AG09309 (cell line): ENCODE results near the gene ERC1.

ENCODE experiments used
- DNase-seq: peaks from one replicate; pipeline ENCODE4 v3.0.0-alpha.2; 2010; ENCODE audit warnings: low read depth
- H3K4me3 ChIP-seq: 2 replicates; pipeline ENCODE4 v1.5.1; 2011; ENCODE audit warnings: mild to moderate bottlenecking, low read depth, low read length, moderate library complexity; ENCODE audit not compliant: control insufficient read depth
- TF ChIP-seq, protein P1 (sequence below): IDR thresholded peaks from 2 replicates; pipeline ENCODE4 v1.5.1; 2011; ENCODE audit warnings: mild to moderate bottlenecking, low read depth, low read length, inconsistent platforms; ENCODE audit not compliant: insufficient read depth, control insufficient read depth; ENCODE audit errors: missing control alignments

Gene ERC1

DNA sequence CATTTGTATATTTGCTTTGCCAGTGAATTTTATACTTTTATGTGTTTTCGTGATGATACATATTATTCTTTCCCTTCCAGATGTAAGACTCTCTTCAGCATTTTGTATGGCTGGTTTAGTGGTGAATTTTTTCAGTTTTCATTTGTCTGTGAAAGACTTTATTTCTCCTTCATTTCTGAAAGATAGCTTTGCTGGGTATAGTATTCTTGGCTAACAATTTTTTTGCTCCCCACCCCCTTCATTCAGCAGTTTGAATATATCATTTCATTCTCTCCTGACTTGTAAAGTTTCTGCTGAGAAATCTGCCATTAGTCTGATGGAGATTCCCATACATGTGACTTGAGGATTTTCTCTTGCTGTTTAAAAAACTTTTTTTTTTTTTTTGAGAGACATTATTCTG lies 72.8 kb downstream of the ERC1 start:
- no peak for DNase-seq
- no peak overlapping the region for H3K4me3 ChIP-seq
- TF ChIP-seq, protein P1, sequence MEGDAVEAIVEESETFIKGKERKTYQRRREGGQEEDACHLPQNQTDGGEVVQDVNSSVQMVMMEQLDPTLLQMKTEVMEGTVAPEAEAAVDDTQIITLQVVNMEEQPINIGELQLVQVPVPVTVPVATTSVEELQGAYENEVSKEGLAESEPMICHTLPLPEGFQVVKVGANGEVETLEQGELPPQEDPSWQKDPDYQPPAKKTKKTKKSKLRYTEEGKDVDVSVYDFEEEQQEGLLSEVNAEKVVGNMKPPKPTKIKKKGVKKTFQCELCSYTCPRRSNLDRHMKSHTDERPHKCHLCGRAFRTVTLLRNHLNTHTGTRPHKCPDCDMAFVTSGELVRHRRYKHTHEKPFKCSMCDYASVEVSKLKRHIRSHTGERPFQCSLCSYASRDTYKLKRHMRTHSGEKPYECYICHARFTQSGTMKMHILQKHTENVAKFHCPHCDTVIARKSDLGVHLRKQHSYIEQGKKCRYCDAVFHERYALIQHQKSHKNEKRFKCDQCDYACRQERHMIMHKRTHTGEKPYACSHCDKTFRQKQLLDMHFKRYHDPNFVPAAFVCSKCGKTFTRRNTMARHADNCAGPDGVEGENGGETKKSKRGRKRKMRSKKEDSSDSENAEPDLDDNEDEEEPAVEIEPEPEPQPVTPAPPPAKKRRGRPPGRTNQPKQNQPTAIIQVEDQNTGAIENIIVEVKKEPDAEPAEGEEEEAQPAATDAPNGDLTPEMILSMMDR, result no peak

DNA sequence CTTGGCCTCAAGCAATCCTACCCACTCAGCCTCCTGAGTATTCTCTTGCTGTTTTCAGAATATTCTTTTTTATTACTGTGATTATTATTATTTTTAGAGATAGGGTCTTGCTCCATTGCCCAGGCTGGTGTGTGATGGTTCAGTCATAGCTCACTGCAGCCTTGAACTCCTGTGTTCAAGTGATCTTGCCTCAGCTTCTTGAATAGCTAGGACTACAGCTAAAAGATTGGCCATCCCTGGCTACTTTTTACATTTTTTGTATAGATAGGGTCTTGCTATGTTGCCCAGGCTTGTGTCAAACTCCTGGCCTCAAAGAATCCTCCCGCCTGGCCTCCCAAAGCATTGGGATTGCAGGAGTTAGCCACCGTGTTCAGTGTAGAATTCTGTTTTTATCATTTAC lies 73.3 kb downstream of the ERC1 start:
- DNase-seq, result no peak
- TF ChIP-seq, protein P1, result no peak
- H3K4me3 ChIP-seq, result no peak overlapping the region

DNA sequence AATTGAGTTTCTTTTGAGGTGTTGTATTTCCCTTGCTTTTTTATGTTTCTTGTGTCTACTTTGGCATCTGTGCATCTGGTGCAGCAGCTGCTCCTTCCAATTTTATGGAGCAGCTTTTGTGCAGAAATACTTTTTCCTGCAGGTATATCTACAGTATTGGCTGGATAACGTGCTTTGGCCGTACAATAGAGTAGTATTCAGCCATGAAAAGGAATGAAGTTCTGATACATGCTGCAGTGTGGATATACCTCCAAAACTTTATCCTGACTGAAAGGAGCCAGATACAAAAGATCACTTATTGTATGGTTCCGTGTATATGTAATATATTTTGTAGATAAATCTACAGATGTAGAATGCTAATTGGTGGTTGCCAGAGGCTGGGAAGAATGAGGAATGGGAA lies 74.6 kb downstream of the ERC1 start:
- no peak for DNase-seq
- TF ChIP-seq, protein P1, result no peak
- H3K4me3 ChIP-seq, result no peak overlapping the region

DNA sequence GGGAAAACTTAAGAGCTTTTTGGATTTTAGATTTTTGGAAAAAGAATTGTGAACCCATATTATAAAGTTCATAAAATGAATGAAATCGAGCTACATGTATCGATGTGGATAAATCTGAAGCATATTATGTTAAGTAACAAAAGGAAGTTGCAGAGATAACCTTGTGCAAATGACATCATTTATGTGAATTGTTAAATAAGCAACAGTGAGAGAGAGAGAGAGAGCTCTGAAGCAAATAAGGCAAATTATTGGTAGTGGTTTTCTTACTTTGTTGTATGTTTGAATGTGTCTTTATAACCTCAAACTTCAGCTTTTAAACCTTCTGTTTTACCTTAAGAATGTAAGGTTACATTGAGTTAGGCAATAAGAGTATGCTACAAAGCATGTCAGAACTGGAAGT lies 78.8 kb downstream of the ERC1 start:
- TF ChIP-seq, protein P1, result no peak
- H3K4me3 ChIP-seq, result no peak overlapping the region
- DNase-seq, result no peak

DNA sequence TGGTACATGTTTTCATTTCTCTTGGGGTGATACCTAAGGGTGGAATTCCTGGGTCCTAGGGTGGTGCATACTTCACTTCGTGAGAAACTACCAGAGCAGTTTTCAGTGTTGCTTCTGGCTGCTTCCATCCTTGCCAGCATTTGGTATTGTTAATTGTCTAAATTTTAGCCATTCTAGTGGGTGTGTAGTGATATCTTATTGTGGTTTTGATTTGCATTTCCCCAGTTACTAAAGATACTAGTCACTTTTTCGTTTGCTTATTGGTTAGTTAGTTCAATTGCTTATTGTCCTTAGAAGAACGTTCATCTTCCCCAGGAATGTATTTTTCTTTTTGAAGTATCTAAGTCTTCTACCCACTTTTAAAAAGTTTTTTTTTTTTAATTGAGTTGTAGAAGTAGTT lies 80.2 kb downstream of the ERC1 start:
- DNase-seq, result no peak
- no peak overlapping the region for H3K4me3 ChIP-seq
- TF ChIP-seq, protein P1, result no peak

DNA sequence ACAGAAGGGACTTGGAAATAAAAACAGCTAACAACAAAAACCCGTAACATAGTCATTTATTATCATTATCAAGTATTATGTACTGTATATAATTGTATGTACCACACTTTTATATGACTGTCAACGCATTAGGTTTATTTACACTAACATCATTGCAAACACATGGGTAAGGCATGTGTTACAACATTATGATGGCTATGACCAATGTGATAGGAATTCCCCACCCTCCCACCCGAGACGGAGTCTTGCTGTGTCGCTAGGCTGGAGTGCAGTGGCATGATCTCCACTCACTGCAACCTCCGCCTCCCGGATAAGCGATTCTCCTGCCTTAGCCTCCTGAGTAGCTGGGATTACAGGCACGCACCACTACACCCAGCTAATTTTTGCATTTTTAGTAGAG lies 82.6 kb downstream of the ERC1 start:
- DNase-seq, result no peak
- TF ChIP-seq, protein P1, result no peak
- no peak overlapping the region for H3K4me3 ChIP-seq

DNA sequence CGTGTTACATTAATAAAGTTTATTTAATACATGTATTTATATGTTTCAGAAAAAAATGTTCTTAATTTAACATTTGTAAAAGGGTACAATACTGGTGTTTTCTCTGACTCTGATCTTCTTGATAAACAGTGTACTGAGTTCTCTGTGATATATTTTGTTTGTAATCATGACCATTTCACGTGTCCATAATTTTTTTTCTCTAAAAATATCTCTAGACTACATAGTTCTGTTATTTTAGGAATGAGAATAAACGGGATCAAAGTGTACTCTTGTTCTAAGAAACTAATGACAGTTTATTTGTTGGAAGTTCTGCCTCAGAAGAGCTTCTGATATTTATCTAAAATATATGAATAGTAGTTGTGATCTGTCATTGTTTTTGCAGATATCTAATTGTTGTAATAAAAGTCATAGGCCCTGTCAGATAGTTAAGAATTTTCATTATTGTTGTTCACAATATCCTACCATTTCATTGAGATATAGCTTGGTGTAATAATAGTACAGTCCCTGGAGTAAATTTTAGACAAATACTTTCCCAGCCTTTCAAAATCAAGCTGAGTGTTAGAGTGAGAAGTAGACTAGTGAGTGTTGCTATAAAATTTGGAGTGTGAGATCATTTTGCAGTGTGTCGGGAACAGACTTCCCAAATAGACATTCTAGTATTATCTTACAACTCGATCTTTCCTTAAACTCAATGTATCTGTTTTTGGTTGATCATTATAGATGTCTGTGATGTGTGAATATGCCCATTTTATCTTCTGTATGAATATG lies 86.2 kb downstream of the ERC1 start:
- no peak overlapping the region for H3K4me3 ChIP-seq
- no peak for DNase-seq
- TF ChIP-seq, protein P1, result no peak
